Measurements from ENCODE around the gene TMC8.

Gene TMC8

GRCh38 chr17:78141437-78142118 is 11.0 kb downstream of the TMC8 start:
- peaks cover 15% of the 10 kb centered on the region for H3K36me3 ChIP-seq (ENCODE audit: insufficient read depth, low read length)
- peaks cover 24% of the 10 kb centered on the region for H3K4me1 ChIP-seq (ENCODE audit: insufficient read depth, low read length, severe bottlenecking)
- no peak overlapping the region for H2AFZ ChIP-seq (ENCODE audit: low read length)

GRCh38 chr17:78142119-78142861 is 11.7 kb downstream of the TMC8 start:
- Histone ChIP-seq H3K79me2 (ENCODE audit: insufficient read depth, low read length) (no peaks in the 10 kb centered on the region), H3K36me3 (ENCODE audit: insufficient read depth, low read length) (peaks cover 8% of the 10 kb centered on the region), H3K9me3 (ENCODE audit: low read length) (no peaks in the 10 kb centered on the region), H3K27ac (ENCODE audit: low read depth, low read length, poor library complexity, severe bottlenecking) (no peak overlapping the region), H3K4me3 (ENCODE audit: low read depth, low read length, poor library complexity, severe bottlenecking) (no peak overlapping the region), H3K4me1 (ENCODE audit: insufficient read depth, low read length, severe bottlenecking) (peaks cover 24% of the 10 kb centered on the region), H3F3A (ENCODE audit: insufficient read depth, low read length) (no peaks in the 10 kb centered on the region), H2AFZ (ENCODE audit: low read length) (no peak overlapping the region), H3K4me2 (ENCODE audit: low read length) (no peak overlapping the region), H3K9ac (ENCODE audit: low read length) (no peak overlapping the region), H3K9me2 (ENCODE audit: low read depth, low read length) (no peaks in the 10 kb centered on the region), H3K27me3 (ENCODE audit: insufficient read depth, low read length) (no peaks in the 10 kb centered on the region), H4K20me1 (ENCODE audit: insufficient read depth, low read length) (no peaks in the 10 kb centered on the region)
- TF ChIP-seq EZH2 (IDR thresholded peaks at IDR 0.05; ENCODE audit: borderline replicate concordance, low read length): no peak
- no peak for TF ChIP-seq CTCF (IDR thresholded peaks at IDR 0.05; ENCODE audit: low read length)

More at GRCh38 chr17:78141437-78142118, 11.0 kb downstream of the TMC8 start:
- Histone ChIP-seq H3K9me3 (ENCODE audit: low read length) (no peaks in the 10 kb centered on the region), H3K27ac (ENCODE audit: low read depth, low read length, poor library complexity, severe bottlenecking) (no peak overlapping the region), H3F3A (ENCODE audit: insufficient read depth, low read length) (no peaks in the 10 kb centered on the region), H3K27me3 (ENCODE audit: insufficient read depth, low read length) (no peaks in the 10 kb centered on the region), H3K9ac (ENCODE audit: low read length) (no peak overlapping the region), H3K4me2 (ENCODE audit: low read length) (no peak overlapping the region), H4K20me1 (ENCODE audit: insufficient read depth, low read length) (no peaks in the 10 kb centered on the region), H3K79me2 (ENCODE audit: insufficient read depth, low read length) (no peaks in the 10 kb centered on the region), H3K9me2 (ENCODE audit: low read depth, low read length) (no peaks in the 10 kb centered on the region), H3K4me3 (ENCODE audit: low read depth, low read length, poor library complexity, severe bottlenecking) (no peak overlapping the region)
- TF ChIP-seq EZH2 (IDR thresholded peaks at IDR 0.05; ENCODE audit: borderline replicate concordance, low read length) (no peak), CTCF (IDR thresholded peaks at IDR 0.05; ENCODE audit: low read length) (no peak)

- Histone ChIP-seq H3K4me2 (ENCODE audit: low read length) (no peak overlapping the region), H3K27me3 (ENCODE audit: insufficient read depth, low read length) (no peaks in the 10 kb centered on the region), H2AFZ (ENCODE audit: low read length) (no peak overlapping the region), H3K4me3 (ENCODE audit: low read depth, low read length, poor library complexity, severe bottlenecking) (no peak overlapping the region), H3K9me2 (ENCODE audit: low read depth, low read length) (no peaks in the 10 kb centered on the region), H3K4me1 (ENCODE audit: insufficient read depth, low read length, severe bottlenecking) (peaks cover 31% of the 10 kb centered on the region), H3K79me2 (ENCODE audit: insufficient read depth, low read length) (no peaks in the 10 kb centered on the region), H3K9me3 (ENCODE audit: low read length) (no peaks in the 10 kb centered on the region), H4K20me1 (ENCODE audit: insufficient read depth, low read length) (no peaks in the 10 kb centered on the region), H3K36me3 (ENCODE audit: insufficient read depth, low read length) (peaks cover 8% of the 10 kb centered on the region), H3K9ac (ENCODE audit: low read length) (no peak overlapping the region), H3K27ac (ENCODE audit: low read depth, low read length, poor library complexity, severe bottlenecking) (no peak overlapping the region), H3F3A (ENCODE audit: insufficient read depth, low read length) (no peaks in the 10 kb centered on the region)
- no peak for TF ChIP-seq EZH2 (IDR thresholded peaks at IDR 0.05; ENCODE audit: borderline replicate concordance, low read length)
- no peak for TF ChIP-seq CTCF (IDR thresholded peaks at IDR 0.05; ENCODE audit: low read length)
Observed at GRCh38 chr17:78143214-78144146, 12.9 kb downstream of the TMC8 start.

Measured in OCI-LY1 (cell line).